GM23338 (cell line): Measurements from ENCODE around the gene GNB1L. TPM values are rescaled to one million over a fixed set of nuclear protein-coding genes. Genes with fewer than 3 reads are reported as not detected.
A peak's percentile ranks its signal among the peaks of the same experiment; 100 is the strongest.

Experiments used
- ATAC-seq: fragments of 200-7000 bp; cut with Tn5 transposase; 3 replicates; pipeline ENCODE4 v1.9.1; 2020
- DNase-seq: peaks from one replicate; pipeline ENCODE4 v3.0.0-alpha.2; 2015; ENCODE audit warnings: low spot score
- H2AFZ ChIP-seq: fragments of 200-600 bp; sonication (generic); 2 replicates; pipeline ENCODE4 v1.8.0; 2016; ENCODE audit warnings: antibody characterized with exemption, mild to moderate bottlenecking, moderate library complexity
- H3F3A ChIP-seq: fragments of 200-600 bp; sonication (generic); replicated peaks from 2 replicates; pipeline ENCODE4 v1.8.0; 2017; ENCODE audit warnings: antibody characterized with exemption, mixed run types, low read depth
- H3K27ac ChIP-seq: fragments of 200-600 bp; sonication (generic); 2 replicates; pipeline ENCODE4 v1.6.1; 2016; ENCODE audit warnings: low read depth
- H3K27me3 ChIP-seq: fragments of 200-600 bp; sonication (generic); 2 replicates; pipeline ENCODE4 v1.8.0; 2016; ENCODE audit warnings: mild to moderate bottlenecking, mixed run types, moderate library complexity; ENCODE audit not compliant: insufficient read depth
- H3K36me3 ChIP-seq: fragments of 200-600 bp; sonication (generic); 2 replicates; pipeline ENCODE4 v1.8.0; 2016; ENCODE audit warnings: mild to moderate bottlenecking; ENCODE audit not compliant: insufficient read depth
- H3K4me1 ChIP-seq: fragments of 200-600 bp; sonication (generic); 2 replicates; pipeline ENCODE4 v1.8.0; 2016; ENCODE audit warnings: mild to moderate bottlenecking, moderate library complexity; ENCODE audit not compliant: insufficient read depth
- H3K4me2 ChIP-seq: fragments of 200-600 bp; sonication (generic); 2 replicates; pipeline ENCODE4 v1.7.1; 2017; ENCODE audit warnings: mixed run types
- H3K4me3 ChIP-seq: fragments of 200-600 bp; sonication (generic); 2 replicates; pipeline ENCODE4 v1.6.1; 2016; ENCODE audit warnings: mixed run types
- H3K79me2 ChIP-seq: fragments of 200-600 bp; sonication (generic); replicated peaks from 2 replicates; pipeline ENCODE4 v1.8.0; 2017; ENCODE audit warnings: mild to moderate bottlenecking; ENCODE audit not compliant: insufficient read depth
- H3K9me2 ChIP-seq: fragments of 200-600 bp; sonication (generic); 2 replicates; pipeline ENCODE4 v1.8.0; 2017; ENCODE audit not compliant: insufficient read depth
- H4K20me1 ChIP-seq: fragments of 200-600 bp; sonication (generic); replicated peaks from 2 replicates; pipeline ENCODE4 v1.8.0; 2017; ENCODE audit warnings: mild to moderate bottlenecking; ENCODE audit not compliant: insufficient read depth
- H3K27ac Mint-ChIP-seq: 2 replicates; pipeline ENCODE4 v1.8.0; 2020; ENCODE audit warnings: inconsistent platforms, mild to moderate bottlenecking, moderate library complexity, mixed read lengths
- H3K27me3 Mint-ChIP-seq: 3 replicates; pipeline ENCODE4 v1.8.0; 2022; ENCODE audit warnings: low read depth, mild to moderate bottlenecking, moderate library complexity, mixed read lengths, inconsistent platforms; ENCODE audit not compliant: insufficient read depth, poor library complexity
- H3K36me3 Mint-ChIP-seq: 3 replicates; pipeline ENCODE4 v1.8.0; 2021; ENCODE audit warnings: low read depth, mild to moderate bottlenecking, inconsistent platforms, moderate library complexity, mixed read lengths
- H3K4me1 Mint-ChIP-seq: 3 replicates; pipeline ENCODE4 v1.8.0; 2020; ENCODE audit warnings: mild to moderate bottlenecking, inconsistent platforms, mixed read lengths
- H3K4me3 Mint-ChIP-seq: 3 replicates; pipeline ENCODE4 v1.8.0; 2021; ENCODE audit warnings: moderate library complexity, mild to moderate bottlenecking, inconsistent platforms, mixed read lengths
- H3K9me3 Mint-ChIP-seq: 3 replicates; pipeline ENCODE4 v1.8.0; 2020; ENCODE audit warnings: moderate library complexity, mild to moderate bottlenecking, inconsistent platforms, mixed read lengths
- CREB1 ChIP-seq: fragments of 250-450 bp; sonication (Bioruptor Pico); IDR thresholded peaks from 2 replicates; pipeline ENCODE4 v1.5.0; 2020; ENCODE audit warnings: low read depth, mild to moderate bottlenecking, moderate library complexity
- CTCF ChIP-seq, 2 experiments: fragments of 200-600 bp in 1 of 2; sonication (generic) in 1 of 2; conservative IDR thresholded peaks; 2 replicates each; pipeline versions ENCODE4 v1.5.1 to v1.6.1; 2016 to 2017; ENCODE audit warnings: antibody characterized with exemption in 2 of 2, low read depth in 2 of 2, mild to moderate bottlenecking in 2 of 2, moderate library complexity in 1 of 2
- EZH2 ChIP-seq: fragments of 200-600 bp; sonication (generic); IDR thresholded peaks from one replicate; pipeline ENCODE4 v1.8.0; 2017; ENCODE audit warnings: antibody characterized with exemption, mild to moderate bottlenecking, low read depth; ENCODE audit not compliant: unreplicated experiment
- EZH2phosphoT487 ChIP-seq: fragments of 200-600 bp; sonication (generic); IDR thresholded peaks from one replicate; pipeline ENCODE4 v1.8.1; 2018; ENCODE audit warnings: antibody characterized with exemption; ENCODE audit not compliant: unreplicated experiment
- JUNB ChIP-seq: IDR thresholded peaks from one replicate; pipeline ENCODE4 v1.6.1; 2016; ENCODE audit warnings: antibody characterized with exemption; ENCODE audit not compliant: unreplicated experiment
- NANOG ChIP-seq: IDR thresholded peaks from 2 replicates; pipeline ENCODE4 v1.6.1; 2016; ENCODE audit warnings: antibody characterized with exemption, borderline replicate concordance
- POLR2AphosphoS5 ChIP-seq: IDR thresholded peaks from 2 replicates; pipeline ENCODE4 v1.6.1; 2016; ENCODE audit warnings: antibody characterized with exemption, low read depth
- REST ChIP-seq: IDR thresholded peaks from one replicate; pipeline ENCODE4 v1.6.1; 2018; ENCODE audit warnings: antibody characterized with exemption; ENCODE audit not compliant: unreplicated experiment
- STAT1 ChIP-seq: IDR thresholded peaks from one replicate; pipeline ENCODE4 v1.6.1; 2016; ENCODE audit warnings: antibody characterized with exemption; ENCODE audit not compliant: unreplicated experiment
- ZNF114 ChIP-seq: fragments of 250-450 bp; sonication (Bioruptor Pico); IDR thresholded peaks from 2 replicates; pipeline ENCODE4 v1.5.0; 2020; ENCODE audit warnings: mild to moderate bottlenecking, moderate library complexity
- ZNF331 ChIP-seq: fragments of 250-450 bp; sonication (Bioruptor Pico); IDR thresholded peaks from 2 replicates; pipeline ENCODE4 v1.5.0; 2020; ENCODE audit warnings: low read depth, mild to moderate bottlenecking, moderate library complexity
- ZNF462 ChIP-seq: fragments of 250-450 bp; sonication (Bioruptor Pico); IDR thresholded peaks from 2 replicates; pipeline ENCODE4 v1.5.0; 2020; ENCODE audit warnings: mild to moderate bottlenecking, moderate library complexity
- polyA plus RNA-seq: library from polyadenylated mRNA; unstranded; fragments of >200 nt; fragmentation: Nextera tagmentation; extraction: Ambion mirVana; gene quantifications from 2 replicates; pipeline ENCODE4 v1.2.1, GENCODE V29; 2016
- total RNA-seq: library from RNA; depleted of rRNA; stranded (reverse); fragments of >200 nt; shearing (Covaris generic); gene quantifications from 2 replicates; pipeline ENCODE4 v1.2.3, GENCODE V29; 2014
- TF ChIP-seq, protein P1 (sequence below): IDR thresholded peaks from 2 replicates; pipeline ENCODE4 v1.6.1; 2016; ENCODE audit warnings: antibody characterized with exemption

Gene GNB1L
- total and polyA plus RNA-seq, 2 experiments from 2014 or later: 15.2 to 27.8 TPM

DNA sequence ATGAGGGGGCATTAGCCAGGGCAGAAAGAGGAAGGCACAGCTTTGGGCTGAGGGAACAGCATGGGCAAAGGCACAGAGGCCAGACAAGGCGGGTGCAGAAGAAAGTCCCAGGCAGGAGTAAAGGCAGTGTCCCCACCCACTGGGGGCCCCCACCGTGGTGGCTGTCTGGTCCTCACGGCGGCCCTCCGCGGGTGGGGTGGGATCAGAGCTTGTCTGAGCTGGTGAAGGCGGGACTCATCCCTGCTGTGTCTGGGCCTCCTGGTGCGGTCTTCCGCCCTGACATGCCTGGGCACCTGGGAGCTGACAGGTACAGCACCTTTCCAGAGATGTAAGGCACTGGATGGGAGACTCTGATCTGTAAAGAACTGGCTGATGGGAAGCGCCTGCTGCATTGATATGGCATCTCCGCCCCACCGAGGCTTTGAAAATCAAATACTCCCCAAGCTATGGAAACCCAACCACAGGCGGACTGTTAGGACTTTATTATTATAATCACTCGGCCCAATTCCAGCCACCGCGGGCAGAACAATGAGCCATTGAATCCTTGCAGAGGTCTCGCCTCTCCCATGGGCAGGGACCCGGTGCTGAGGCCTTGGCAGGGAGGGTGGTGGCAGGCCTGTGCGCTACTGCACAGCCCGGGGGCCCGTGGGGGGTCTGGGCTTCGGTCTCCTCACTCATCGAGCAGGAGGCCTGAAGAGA, 14.2 kb upstream of the GNB1L start:
- H3K4me3 Mint-ChIP-seq: no peak overlapping the region
- Histone ChIP-seq H3K4me1 (no peaks in the 10 kb centered on the region), H3K9me2 (no peaks in the 10 kb centered on the region), H3K79me2 (no peaks in the 10 kb centered on the region), H3K36me3 (no peaks in the 10 kb centered on the region), H3K4me3 (no peak overlapping the region), H3K27me3 (no peaks in the 10 kb centered on the region), H2AFZ (no peak overlapping the region), H3F3A (no peaks in the 10 kb centered on the region), H4K20me1 (no peaks in the 10 kb centered on the region), H3K27ac (no peak overlapping the region), H3K4me2 (no peak overlapping the region)
- H3K27ac Mint-ChIP-seq: no peak overlapping the region
- ATAC-seq (peak; percentile 13), DNase-seq (no peak)
- TF ChIP-seq EZH2 (no peak), ZNF462 (CRISPR knock-in tag) (no peak), ZNF331 (CRISPR knock-in tag) (no peak), CTCF (conservative IDR thresholded peaks at IDR 0.05; ENCODE audit: low read depth in 2 of 2) (no peak), CREB1 (CRISPR knock-in tag) (no peak), STAT1 (no peak), REST (no peak), POLR2AphosphoS5 (no peak), ZNF114 (CRISPR knock-in tag) (no peak), EZH2phosphoT487 (no peak), JUNB (no peak), NANOG (no peak)
- TF ChIP-seq, protein P1, sequence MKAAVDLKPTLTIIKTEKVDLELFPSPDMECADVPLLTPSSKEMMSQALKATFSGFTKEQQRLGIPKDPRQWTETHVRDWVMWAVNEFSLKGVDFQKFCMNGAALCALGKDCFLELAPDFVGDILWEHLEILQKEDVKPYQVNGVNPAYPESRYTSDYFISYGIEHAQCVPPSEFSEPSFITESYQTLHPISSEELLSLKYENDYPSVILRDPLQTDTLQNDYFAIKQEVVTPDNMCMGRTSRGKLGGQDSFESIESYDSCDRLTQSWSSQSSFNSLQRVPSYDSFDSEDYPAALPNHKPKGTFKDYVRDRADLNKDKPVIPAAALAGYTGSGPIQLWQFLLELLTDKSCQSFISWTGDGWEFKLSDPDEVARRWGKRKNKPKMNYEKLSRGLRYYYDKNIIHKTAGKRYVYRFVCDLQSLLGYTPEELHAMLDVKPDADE: no peak
- H3K4me1 Mint-ChIP-seq: peaks cover 12% of the 10 kb centered on the region
- no peaks in the 10 kb centered on the region for H3K9me3 Mint-ChIP-seq
- no peaks in the 10 kb centered on the region for H3K36me3 Mint-ChIP-seq
- H3K27me3 Mint-ChIP-seq: peaks cover 9% of the 10 kb centered on the region
